ENCODE results near the gene POLR2F.
"Not testable (repeated sequence)": the region's sequence is repeated elsewhere in the genome, so short reads cannot be mapped to it uniquely, and the experiment has no call there.

POLR2F gene

DNA sequence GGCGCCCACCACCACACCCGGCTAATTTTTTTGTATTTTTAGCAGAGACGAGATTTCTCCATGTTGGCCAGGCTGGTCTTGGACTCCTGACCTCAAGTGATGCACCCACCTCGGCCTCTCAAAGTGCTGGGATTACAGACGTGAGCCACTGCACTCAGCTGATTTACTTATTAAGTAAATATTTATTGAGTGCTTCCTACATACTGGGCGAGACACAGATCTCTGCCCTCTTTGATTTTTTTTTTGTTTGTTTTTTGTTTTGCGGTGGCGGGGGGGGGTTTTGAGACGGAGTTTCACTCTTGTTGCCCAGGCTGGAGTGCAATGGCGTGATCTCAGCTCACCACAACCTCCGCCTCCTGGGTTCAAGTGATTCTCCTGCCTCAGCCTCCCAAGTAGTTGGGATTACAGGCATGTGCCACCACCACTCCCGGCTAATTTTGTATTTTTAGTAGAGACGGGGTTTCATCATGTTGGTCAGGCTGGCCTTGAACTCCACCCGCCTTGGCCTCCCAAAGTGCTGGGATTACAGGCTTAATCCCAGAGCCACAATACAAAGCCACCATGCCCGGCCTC is 2.4 kb downstream of the POLR2F start:
- not testable (repeated sequence) for DNase-seq

DNA sequence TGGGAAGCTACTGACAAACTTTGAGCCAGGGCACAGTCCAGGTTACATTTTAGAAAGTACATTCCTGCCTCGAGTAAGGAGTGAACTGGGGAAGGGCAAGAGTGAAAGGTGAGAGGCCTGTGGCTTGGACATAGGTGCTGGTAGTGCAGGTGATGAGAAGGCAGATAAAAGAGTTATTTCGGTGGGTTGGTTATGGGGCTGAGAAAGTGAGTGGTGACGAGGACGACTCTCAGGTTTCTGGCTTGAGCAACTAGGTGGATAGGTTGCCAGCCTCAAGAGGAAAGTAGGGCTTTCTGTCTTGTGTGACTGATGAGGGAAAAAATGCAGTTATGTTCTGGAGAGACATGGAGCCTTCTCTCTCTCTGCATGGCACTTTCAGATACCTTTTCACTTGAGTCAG is 3.7 kb downstream of the POLR2F start:
- no peak for DNase-seq

DNA sequence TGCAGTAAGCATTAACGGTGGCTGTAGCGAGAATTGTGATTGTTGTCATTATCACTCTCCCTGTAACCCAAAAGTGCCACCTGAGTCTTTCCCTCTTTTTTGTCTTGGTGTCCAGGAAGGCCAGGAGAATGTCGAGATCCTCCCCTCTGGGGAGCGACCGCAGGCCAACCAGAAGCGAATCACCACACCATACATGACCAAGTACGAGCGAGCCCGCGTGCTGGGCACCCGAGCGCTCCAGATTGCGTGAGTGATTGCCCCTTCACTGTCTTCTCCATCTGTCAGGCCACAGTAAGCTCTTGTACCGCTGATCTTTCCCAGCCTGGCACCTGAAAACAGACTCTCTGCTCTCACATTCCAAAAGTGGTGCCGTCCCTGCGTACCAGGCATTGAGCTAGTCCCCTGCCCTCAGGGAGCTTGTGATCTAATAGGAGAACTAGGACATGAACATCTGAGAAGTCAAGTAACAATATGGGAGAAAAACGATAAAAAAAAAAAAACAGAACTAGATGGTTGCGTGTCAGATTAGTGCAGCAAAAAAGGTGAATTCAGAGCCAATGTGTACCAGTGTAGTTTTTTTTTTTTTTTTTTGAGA is 5.8 kb downstream of the POLR2F start:
- DNase-seq: no peak

DNA sequence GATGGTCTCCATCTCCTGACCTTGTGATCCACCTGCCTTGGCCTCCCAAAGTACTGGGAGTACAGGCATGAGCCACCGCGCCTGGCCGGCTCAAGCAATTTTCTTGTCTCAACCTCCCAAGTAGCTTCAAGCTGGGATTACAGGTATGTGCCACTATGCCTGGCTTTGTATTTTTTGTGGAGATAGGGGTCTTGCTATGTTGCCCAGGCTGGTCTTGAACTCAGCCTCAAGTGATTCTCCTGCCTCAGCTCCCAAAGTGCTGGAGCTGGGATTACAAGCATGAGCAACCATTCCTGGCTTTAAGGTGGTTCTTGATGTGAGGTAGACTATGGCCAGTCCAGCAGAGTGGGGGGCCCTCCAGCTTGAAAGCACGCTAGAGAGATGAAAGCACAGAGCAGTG is 7.6 kb downstream of the POLR2F start:
- DNase-seq: no peak

DNA sequence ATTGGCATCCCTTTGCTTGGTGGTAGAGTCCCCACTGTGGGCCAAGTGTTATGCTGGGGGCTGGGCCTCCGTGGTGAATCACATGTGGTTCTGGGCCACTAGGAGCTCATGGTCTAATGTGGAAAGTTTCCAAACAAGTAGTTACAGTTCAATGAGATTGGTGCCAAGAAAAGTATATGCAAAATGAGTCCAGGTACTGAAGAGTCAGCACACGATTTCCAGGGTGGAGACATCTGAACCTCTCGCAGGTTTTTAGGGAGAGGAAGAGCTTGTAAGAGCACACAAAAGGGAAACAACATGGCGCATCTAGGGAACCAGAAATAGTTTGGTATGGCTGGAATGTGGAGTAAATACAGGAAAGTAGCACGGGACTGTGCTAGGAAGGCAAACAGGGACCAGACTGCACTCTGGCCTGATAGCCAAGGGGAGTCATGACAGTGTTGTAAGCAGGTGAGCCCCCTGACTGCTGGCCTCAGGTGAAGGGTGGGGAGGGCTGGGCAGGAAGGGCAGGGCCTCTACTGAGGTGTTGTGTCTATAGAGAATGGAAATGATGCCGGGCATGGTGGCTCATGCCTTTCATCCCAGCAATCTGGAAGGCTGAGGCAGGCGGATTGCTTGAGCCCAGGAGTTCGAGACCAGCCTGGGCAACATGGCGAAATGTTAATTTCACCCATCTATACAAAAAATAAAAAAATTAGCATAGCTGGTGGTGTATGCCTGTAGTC is 12.6 kb downstream of the POLR2F start:
- DNase-seq: no peak

DNA sequence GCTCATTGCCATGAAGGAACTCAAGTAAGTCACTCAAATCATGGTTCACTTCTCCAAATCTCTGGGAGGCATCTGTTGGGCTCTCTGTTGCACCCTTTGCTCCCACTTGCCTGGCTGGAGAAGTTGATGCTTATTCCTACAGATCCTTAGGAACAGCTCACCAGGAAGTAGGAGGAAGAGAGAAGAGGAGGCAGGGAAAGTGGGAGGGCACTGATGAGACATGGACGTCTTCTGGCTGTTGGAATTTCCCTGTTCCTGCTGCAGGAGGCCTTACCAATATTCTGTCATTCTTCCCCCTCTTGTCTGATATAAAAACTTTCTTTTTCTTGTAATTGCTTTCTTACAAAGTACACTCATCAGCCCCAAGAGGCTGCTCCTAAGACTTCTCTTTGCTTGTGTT is 13.6 kb downstream of the POLR2F start:
- DNase-seq: no peak

DNA sequence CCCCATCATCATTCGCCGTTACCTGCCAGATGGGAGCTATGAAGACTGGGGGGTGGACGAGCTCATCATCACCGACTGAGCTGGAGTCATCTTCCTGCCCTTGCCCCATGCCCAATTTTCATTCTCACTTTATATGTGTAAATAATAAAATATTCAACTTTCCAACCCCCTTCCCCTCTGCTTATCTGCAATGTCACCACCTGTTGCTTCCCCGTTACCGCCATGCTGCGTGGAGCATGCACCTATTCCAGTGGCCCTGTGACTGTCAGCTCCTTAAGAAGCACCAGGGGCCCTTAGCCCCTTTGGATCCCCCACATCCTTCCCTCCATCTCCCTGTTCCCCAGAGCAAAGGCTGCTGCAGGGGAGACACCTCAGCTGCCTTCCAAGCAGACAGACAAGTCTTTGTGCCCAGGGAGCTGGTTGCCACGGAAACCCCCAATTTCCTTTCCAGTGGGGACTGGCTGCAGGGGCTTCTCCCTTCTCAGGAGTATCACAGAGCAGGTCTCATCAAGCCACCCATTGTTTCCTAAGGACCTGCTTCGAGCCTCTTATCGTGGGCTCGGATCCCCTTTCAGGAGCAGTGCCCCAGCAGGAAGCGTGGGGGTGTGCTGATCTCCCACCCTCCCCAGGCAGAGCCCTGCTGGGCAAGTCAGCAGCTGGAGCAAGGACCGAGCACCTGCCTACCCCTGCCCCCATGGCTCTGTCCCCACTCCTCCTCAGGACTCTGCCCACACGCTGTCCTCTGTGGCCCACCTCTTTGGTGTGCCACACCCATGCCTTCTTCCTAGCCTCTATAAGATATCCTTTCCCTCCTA is 14.3 kb downstream of the POLR2F start:
- DNase-seq: no peak

DNA sequence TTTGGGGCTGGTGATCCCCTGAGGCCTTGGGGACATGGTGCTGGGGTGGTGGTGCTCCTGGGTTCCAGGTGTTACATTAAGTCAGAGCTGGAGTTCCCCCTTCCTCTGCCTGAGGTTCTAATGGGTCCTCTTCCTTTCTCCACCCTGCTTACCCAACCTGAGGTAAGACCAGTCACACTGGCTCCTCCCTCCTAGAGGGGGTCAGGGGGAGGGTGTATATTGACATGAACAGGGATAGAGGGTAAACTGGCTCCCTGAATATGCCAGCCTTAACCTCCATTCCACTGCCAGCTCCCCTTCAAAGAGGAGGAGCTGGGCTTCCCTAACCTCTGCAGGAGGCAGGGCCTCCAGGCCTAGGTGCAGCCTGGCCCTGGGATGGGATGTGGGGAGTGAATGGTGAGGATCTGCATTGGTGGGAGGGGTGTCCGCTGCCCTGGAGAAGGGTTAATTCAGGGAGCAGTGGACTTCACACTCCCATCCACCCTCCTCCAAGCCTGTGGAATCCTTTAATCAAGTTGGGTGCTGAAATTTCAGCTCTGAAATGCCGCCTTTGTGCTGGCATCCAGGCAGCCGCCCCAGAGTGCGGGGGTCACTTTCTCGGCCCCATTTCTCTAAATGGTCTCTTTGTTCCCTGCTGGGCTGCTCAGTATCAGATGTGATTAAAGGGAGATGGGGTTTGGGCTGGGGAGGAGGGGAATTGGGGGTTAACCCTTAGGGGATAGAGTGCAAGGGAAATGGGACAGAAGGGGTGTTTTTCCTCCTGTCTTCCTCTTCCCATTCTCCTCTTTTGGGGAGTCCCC is 15.2 kb downstream of the POLR2F start:
- no peak for DNase-seq

DNA sequence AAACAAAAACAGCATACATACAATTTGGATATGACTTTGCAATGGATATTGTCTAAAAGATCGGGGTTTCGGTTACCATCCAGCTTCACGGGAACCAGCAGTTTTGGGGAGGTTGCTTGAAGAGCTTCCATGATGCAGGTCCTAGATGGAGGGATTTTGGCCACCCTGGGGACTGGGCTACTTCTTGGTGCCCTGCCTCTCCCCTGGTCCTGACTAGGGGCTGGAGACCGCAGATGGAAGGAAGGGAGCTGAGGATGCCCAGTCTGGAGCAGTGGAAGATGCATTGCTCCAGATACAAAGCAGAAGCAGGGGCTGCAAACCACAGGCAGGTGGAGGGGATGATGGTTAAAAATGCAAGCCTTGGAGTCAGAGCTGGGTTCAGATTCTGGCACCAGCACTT is 17.4 kb downstream of the POLR2F start:
- DNase-seq: no peak

DNA sequence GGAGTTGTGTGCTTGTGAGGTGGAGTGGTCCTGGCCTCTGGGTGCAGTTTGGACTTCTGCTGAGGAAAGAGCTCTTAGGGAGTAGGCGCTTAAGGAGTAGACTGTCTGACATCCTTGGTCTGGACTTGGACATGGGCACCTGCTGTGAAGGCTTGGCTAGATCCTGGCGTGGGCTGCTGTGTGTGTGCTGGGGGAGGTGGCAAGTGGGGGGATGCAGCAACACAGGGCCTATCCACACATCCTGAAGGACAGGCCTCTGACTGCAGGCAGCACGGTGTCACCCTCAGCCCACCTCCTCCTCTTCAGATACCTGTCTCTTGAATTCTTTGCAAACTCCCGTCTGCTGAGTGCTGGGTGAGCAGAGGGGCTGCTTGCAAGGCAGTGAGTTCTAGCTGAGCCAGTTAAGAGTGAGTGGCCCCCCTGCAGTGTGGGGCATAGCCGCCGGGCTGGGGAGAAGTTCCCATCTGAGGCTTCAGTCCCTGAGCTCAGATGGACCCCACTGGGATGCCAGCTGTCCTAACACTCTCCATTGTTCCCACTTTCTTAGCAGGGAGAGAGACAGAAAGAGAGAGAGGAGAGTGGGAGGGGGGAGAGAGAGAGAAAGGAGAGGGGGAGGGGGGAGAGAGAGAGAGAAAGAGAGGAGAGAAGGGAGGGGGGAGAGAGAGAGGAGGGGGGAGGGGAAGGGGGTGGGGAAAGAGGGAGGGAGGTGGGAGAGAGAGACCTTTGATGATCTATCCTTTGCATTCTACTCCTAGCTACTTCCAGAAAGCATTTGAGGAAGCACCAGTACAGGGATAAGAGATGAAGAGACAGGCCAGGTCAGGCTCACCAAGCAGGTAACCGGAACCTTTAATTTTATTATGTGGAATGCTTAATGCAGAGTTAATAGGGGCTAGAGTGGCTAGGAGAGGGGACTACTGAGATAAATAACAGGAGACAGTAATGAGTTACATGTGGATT is 18.3 kb downstream of the POLR2F start:
- DNase-seq: no peak

DNA sequence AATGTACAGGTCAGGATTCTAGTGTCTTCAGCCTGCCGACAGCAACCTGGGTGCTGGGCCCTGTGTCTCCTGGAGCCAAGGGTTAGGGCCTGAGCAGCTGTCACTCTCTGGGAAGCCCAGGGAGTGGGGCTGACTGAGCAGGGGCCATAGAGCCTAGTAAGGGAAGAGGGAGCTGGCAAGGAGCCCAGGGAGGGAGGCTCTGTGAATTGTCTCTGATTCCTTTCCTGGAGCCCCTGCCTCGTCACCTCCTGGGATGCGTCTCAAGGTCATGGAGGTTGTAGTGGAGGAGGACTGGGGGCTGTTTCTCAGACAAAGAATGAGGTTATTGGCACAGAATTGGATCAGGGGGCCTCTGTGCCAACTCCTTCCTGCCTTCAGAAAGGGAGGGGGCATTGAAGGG is 19.0 kb downstream of the POLR2F start:
- no peak for DNase-seq

DNA sequence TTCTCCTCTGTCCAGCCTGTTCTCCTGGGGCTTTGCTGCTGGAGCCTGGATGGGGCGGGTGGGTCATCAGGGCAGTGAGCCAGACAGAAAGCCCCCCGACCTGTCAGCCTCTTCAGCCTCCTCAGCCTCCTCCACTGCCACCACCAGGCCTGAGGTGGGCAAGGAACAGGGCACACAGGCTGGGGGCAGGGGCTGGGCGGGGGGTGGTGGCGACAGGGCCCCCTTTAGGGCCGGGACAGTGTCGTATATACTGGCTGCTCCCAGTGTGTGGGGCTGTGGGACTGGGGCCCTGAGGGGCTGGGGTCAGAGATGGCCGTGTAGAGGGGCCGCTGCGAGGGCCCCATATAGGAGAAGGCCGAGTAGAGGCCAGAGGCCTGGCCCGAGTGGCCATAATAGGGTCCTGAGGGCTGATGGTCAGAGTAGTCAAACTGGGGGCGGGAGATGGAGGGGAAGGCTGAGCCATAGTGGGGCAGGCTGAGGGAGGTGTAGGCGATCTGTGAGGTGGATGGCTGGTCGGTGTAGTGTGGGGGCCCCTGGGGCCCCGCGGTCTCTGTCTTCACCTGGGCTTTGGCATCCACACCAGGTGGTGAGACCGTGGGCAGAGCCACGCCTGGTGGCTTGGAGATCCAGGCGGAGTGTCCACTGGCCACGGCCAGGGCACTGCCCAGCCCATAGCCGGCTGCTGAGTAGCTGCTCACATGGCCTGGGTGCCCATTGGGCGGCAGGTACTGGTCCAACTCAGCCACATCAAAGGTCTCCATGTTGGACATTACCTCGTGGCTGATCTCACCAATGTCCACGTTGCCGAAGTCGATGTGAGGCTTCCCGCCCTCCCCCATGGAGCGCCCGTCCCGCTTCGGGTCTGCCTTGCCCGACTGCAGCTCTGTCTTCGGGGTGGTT is 20.0 kb downstream of the POLR2F start:
- DNase-seq: no peak

DNA sequence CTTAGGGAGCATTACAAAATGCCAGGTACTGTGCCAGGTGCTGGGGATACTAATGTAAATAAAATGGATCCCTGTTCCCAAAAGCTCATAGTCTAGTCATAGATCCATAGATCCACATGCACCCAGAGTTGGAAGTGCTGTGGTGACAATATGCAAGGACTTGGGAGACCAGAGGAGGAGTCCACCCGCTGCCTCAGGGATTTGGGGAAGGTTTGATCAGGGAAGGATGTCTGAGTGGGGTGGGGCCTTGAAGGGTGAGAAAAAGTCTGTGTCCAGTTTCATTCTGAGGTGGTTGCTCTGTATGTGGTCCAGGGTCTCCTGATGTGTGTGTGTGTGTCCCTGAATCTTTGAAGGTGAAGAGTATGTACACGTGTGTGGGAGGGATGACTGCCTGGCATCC is 21.7 kb downstream of the POLR2F start:
- DNase-seq: no peak

DNA sequence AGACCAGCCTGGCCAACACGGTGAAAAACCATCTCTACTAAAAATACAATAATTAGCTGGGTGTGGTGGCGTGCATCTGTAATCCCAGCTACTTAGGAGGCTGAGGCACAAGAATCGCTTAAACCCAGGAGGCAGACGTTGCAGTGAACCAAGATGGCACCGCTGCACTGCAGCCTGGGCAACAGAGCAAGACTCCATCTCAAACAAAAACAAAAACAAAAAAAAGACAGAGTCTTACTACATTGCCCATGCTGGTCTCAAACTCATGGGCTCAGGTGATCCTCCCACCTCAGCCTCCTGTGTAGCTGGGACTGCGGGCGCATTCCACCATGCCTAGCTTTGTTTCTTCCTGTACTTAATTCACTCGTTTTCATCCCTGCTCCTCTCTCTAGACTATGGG is 22.5 kb downstream of the POLR2F start:
- DNase-seq: not testable (repeated sequence)

DNA sequence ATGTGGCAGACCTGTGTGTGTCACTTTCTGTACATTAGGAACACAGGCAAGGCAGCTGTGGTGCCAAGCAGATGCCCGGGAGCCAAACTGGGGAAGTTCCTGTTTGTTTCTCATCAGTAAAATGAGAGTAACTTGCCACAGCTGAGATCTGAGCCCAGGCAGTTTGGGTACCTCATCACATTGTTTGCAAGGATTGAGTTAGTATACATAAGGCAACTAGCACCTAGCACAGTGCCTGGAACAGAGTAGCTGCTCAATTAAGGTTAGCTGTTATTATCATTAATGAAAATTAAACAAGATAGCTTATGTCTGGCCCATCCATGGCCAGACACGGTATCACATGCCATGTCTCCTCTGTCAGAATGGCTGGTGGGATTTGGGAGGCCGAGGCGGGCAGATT is 23.0 kb downstream of the POLR2F start:
- no peak for DNase-seq

DNA sequence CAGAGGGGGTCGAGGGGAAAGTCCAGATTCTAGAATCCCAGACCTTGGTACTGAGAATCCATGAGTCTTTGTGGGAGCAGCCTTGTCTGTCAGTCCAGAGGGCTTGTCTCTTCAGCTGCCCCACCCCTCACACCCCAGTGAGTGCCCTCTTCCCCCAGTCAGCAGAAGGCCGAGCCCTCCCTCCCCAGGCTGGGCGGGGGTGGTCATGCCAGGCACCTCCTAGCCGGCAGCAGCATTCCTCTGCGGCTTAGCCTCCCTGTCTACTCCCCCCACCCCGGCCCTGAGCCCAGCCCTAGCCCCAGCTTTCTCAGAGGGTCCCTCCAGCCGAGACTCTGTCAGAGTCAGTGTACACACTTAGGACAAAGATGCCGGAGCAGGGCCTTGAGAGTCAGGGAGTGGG is 26.3 kb downstream of the POLR2F start:
- DNase-seq: no peak

DNA sequence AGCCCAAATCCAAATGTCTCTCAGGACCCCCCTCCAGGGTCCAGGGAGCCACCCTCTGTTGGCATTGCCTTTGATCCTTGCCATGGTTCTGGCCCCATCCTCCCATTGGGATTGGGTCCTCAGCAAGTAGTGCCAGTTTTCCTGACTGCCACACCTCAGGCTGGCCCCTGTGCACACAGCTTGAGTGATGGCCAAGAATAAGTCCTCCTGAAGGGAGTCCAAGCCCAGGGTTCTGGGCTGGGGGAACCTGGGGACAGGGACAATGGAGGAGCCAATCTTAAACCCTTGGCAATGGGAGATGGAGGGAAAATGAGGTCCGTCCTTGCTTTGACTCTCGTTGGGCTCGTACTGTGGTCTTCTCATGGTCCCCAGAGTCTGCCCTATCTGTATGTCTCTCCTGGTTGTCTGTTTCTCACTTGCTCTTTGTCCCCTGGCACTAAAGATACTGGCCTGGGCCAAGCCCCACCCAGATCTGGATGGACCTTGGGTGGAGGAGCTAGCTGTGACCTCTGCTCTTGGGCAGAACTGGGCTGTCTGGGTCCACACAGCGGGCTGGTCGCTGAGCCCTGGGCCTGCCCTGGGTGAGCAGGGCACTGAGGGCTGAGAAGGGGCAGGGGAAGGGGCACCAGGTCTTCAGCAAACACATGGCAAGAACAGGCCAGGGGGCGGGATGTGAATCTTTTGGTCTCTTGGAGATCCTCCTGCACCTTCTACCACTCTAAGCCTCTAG is 27.9 kb downstream of the POLR2F start:
- DNase-seq: no peak

DNA sequence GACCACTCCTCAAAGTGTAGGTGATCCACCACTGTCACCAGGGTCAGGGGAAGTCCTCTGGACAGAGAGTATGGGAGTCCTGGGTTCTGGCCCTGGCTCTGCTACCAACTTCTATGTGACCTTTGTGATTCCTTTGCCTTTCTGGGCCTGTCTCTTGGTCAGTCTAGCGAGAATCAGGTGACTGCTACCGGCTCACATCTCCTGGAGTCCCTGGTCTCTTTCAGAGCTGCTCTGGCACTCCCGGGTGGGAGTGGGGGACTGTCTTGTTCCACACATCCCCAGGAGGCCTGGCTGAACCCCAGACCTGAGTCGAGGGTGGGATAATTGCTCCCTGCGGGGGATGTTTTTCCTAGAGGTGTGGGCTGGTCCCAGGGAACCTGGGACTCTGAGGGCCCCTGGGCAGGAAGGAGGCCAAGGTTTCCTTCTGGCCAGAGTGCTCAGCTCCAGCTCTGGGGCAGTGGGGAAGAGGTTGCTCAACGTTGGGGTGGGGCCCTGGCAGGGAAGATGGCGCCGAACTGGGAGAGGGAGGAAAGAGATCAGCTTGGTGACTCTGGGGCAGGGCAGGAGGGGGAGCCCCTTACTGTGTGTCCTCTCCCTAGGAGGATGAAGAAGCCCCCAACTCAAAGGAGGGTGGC is 28.8 kb downstream of the POLR2F start:
- no peak for DNase-seq

Data from activated CD4-positive, alpha-beta T cell treated with anti-CD3 and anti-CD28 coated beads, Interleukin-2, amount 50 U/mL, for 1 hour (primary cell).